Activated T-cell treated with anti-CD3 and anti-CD28 coated beads, Interleukin-2, amount 50 U/mL, for 4 hours (primary cell): ENCODE measurements around the gene RPL10A. TPM values are rescaled to one million over a fixed set of nuclear protein-coding genes. Genes with fewer than 3 reads are reported as not detected.

Experiments used
- ATAC-seq, 2 donors: fragments of 200-7000 bp; cut with Tn5 transposase; one replicate each; pipeline ENCODE4 v1.10.0; 2021
- DNase-seq: peaks from one replicate; pipeline ENCODE4 v3.0.0-alpha.2; 2020
- H3K27me3 Mint-ChIP-seq: one replicate; pipeline ENCODE4 v1.8.0; 2021; ENCODE audit warnings: low read depth, mixed read lengths
- H3K36me3 Mint-ChIP-seq: one replicate; pipeline ENCODE4 v1.8.0; 2022; ENCODE audit warnings: mixed read lengths; ENCODE audit not compliant: insufficient read depth
- H3K4me1 Mint-ChIP-seq: one replicate; pipeline ENCODE4 v1.8.0; 2021; ENCODE audit warnings: low read depth, mixed read lengths
- H3K4me3 Mint-ChIP-seq: one replicate; pipeline ENCODE4 v1.8.0; 2021; ENCODE audit warnings: mild to moderate bottlenecking, moderate library complexity, mixed read lengths
- H3K9me3 Mint-ChIP-seq: one replicate; pipeline ENCODE4 v1.8.0; 2021; ENCODE audit warnings: mixed read lengths
- total RNA-seq, 3 donors: library from RNA; stranded (reverse); gene quantifications; one replicate each; pipeline ENCODE4 v1.2.1, GENCODE V29; 2021

Gene RPL10A
- total RNA-seq, 3 donors from 2014 or later = 1,745 to 1,992 (median 1,956) TPM

- Mint-ChIP-seq H3K36me3 (no peaks in the 10 kb centered on the region), H3K9me3 (no peaks in the 10 kb centered on the region), H3K4me3 (peak overlapping the region; percentile 82), H3K27me3 (peaks cover 22% of the 10 kb centered on the region), H3K4me1 (peaks cover 20% of the 10 kb centered on the region)
- ATAC-seq (peak; percentile 54 to 59), DNase-seq (peak; percentile 33)
Measured at GRCh38 chr6:35497571-35498421, 29.6 kb downstream of the RPL10A start.

DNA sequence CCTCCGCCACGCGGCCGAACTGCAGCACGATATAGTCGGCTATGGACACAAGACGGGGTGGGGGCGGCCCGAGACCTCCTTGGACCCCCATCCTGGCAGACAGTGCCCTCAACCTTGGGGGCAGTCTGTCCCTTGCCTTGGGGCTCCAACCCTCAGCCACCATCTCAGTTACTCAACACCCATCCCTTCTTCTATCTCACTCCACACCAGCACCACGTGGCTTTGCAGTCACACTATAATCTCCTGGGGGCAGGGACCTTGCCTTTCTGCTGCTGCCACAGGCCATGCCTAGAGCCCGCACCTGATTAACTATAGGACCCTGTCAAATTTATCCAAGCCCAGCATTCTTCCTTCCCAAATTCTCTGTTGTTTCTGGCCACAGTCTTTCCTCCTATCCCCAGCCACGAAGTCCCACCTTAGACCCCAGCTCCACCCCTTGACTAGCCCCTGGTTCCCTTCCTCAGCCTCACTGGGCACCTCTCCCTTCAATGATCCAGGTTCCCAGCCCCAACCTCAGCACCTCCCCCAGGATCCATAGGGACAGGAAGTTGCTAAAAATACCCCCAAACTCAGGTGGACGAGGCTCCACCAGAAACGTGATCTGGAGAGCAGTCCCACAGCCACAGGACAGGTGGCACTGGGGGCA is 30.3 kb downstream of the RPL10A start:
- Mint-ChIP-seq H3K36me3 (no peaks in the 10 kb centered on the region), H3K4me3 (peak overlapping the region; percentile 82)
- DNase-seq = no peak

GRCh38 chr6:35499372-35499771 is 31.2 kb downstream of the RPL10A start:
- Mint-ChIP-seq H3K36me3 (no peaks in the 10 kb centered on the region), H3K9me3 (no peaks in the 10 kb centered on the region), H3K4me1 (peaks cover 8% of the 10 kb centered on the region), H3K4me3 (no peak overlapping the region), H3K27me3 (peaks cover 25% of the 10 kb centered on the region)
- DNase-seq (no peak), ATAC-seq (no peak)

More for the DNA sequence above, 30.3 kb downstream of the RPL10A start:
- H3K9me3 Mint-ChIP-seq = no peaks in the 10 kb centered on the region
- peaks cover 25% of the 10 kb centered on the region for H3K27me3 Mint-ChIP-seq
- ATAC-seq = no peak
- H3K4me1 Mint-ChIP-seq = peaks cover 14% of the 10 kb centered on the region

DNA sequence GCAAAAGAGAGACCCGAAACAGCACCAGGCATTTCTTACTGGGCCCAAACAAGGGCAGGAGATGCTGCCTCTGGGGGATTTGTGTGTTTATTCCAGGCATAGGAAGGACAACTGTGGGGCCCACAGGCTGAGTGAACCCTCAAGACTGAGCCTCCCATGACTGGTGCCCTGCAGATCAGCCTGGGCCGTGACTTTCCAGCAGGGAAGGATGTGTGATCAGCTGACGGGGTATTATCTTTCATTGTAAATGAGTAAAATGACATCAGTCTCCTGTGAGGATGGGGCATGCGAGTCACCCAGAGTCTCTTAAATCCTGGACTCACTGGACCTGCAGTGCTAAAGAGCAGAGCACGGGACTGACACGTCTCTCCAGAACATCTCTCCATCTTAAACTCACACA is 32.6 kb downstream of the RPL10A start:
- ATAC-seq (no peak), DNase-seq (no peak)
- Mint-ChIP-seq H3K9me3 (no peaks in the 10 kb centered on the region), H3K27me3 (peaks cover 28% of the 10 kb centered on the region), H3K4me3 (no peak overlapping the region), H3K36me3 (no peaks in the 10 kb centered on the region), H3K4me1 (peaks cover 7% of the 10 kb centered on the region)

DNA sequence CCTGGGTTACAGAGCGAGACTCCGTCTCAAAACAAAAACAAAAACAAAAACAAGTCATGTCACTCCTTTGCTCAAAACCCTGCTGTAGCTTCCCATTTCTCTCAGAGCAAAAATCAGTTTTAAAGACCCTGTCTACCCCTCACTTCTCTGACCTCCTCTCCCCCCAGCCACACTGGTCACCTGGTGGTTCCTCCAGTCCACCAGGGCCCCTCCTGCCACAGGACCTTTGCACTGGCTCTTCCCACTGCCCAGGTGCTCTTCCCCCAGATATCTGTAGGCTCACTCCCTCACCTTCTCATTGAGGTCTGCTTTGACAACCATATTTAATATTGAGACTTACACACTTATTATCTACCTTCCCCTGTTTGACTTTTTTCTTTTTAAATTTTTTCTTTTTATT is 33.6 kb downstream of the RPL10A start:
- DNase-seq (no peak), ATAC-seq (no peak)
- H3K36me3 Mint-ChIP-seq = no peaks in the 10 kb centered on the region
- peaks cover 7% of the 10 kb centered on the region for H3K4me1 Mint-ChIP-seq
- no peaks in the 10 kb centered on the region for H3K9me3 Mint-ChIP-seq
- no peak overlapping the region for H3K4me3 Mint-ChIP-seq
- H3K27me3 Mint-ChIP-seq = peaks cover 28% of the 10 kb centered on the region

DNA sequence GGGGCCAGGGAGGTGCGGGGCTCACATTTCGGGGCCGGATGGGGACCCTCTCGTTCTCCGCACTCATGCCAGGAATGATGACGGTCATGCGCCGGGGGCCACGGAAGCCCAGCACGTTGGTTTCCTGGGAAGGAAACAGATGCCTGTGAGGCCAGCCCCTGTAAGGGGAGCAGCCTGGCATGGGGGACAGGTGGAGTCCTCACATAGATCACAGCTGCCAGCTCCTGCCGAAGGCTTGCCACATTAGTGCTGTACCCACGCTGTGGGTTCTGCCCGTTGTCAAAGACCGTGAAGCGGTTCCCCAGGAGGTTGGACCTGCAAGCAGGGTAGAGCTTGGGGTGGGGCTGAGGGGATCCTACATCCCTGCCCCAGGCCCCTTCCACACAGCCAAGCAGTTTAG is 35.3 kb downstream of the RPL10A start:
- no peak overlapping the region for H3K4me3 Mint-ChIP-seq
- peaks cover 26% of the 10 kb centered on the region for H3K27me3 Mint-ChIP-seq
- H3K9me3 Mint-ChIP-seq = no peaks in the 10 kb centered on the region
- H3K4me1 Mint-ChIP-seq = peaks cover 3% of the 10 kb centered on the region
- no peak for ATAC-seq
- no peak for DNase-seq
- H3K36me3 Mint-ChIP-seq = no peaks in the 10 kb centered on the region

DNA sequence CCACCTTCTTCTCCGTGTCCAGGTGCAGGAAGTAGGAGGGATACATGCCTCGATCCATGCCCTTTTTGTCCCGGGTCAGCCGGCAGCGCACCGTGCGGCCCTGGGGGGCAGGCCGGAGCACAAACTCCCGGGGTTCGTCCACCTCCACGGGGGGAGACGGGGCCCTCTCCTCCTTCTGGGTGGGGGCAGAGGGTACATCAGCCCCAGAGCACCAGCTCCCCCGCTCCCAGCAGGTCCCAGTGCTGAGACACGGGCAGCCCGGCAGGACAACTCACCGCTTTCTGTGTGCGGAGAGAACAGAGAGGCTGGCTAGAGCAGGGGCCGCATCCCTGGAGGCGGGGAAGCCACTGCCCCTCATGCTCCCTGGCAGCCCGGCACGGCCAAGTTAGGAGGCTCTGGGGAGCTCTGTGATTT is 37.8 kb downstream of the RPL10A start:
- ATAC-seq = no peak
- H3K36me3 Mint-ChIP-seq = no peaks in the 10 kb centered on the region

GRCh38 chr6:35506536-35506935 is 38.3 kb downstream of the RPL10A start:
- peaks cover 24% of the 10 kb centered on the region for H3K27me3 Mint-ChIP-seq
- ATAC-seq (no peak), DNase-seq (no peak)
- H3K36me3 Mint-ChIP-seq = no peaks in the 10 kb centered on the region
- no peaks in the 10 kb centered on the region for H3K4me1 Mint-ChIP-seq
- no peak overlapping the region for H3K4me3 Mint-ChIP-seq
- H3K9me3 Mint-ChIP-seq = no peaks in the 10 kb centered on the region

More for the DNA sequence above, 37.8 kb downstream of the RPL10A start:
- Mint-ChIP-seq H3K9me3 (no peaks in the 10 kb centered on the region), H3K4me1 (no peaks in the 10 kb centered on the region), H3K4me3 (no peak overlapping the region), H3K27me3 (peaks cover 19% of the 10 kb centered on the region)
- no peak for DNase-seq

- Mint-ChIP-seq H3K9me3 (no peaks in the 10 kb centered on the region), H3K27me3 (peaks cover 22% of the 10 kb centered on the region)
- ATAC-seq = no peak
Measured at GRCh38 chr6:35507221-35507620, 39.0 kb downstream of the RPL10A start.

DNA sequence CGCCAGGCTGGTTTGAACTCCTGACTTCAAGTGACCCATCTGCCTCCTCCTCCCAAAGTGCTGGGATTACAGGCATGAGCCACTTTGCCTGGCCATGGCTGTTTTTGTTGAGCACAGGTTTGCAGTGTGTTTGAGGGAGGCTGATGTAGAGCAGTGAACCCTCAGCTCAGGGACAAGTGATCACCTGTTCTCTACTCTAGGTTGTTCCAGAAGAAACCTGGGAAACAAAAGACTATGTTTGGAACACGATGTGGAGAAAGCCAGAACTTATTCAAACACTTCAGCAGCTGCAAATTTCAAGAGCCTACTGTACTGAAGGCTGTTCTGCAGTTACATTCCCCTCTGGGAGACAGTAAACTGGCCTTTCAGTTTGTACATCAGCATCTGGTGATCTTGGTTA is 39.8 kb downstream of the RPL10A start:
- Mint-ChIP-seq H3K4me3 (no peak overlapping the region), H3K36me3 (no peaks in the 10 kb centered on the region), H3K4me1 (no peaks in the 10 kb centered on the region), H3K27me3 (peaks cover 25% of the 10 kb centered on the region), H3K9me3 (no peaks in the 10 kb centered on the region)
- DNase-seq (no peak), ATAC-seq (no peak)

More at GRCh38 chr6:35507221-35507620, 39.0 kb downstream of the RPL10A start:
- Mint-ChIP-seq H3K4me1 (no peaks in the 10 kb centered on the region), H3K36me3 (no peaks in the 10 kb centered on the region), H3K4me3 (no peak overlapping the region)
- no peak for DNase-seq

- Mint-ChIP-seq H3K9me3 (no peaks in the 10 kb centered on the region), H3K27me3 (peaks cover 25% of the 10 kb centered on the region), H3K4me1 (no peaks in the 10 kb centered on the region), H3K4me3 (no peak overlapping the region), H3K36me3 (no peaks in the 10 kb centered on the region)
- ATAC-seq (no peak), DNase-seq (no peak)
Measured at GRCh38 chr6:35508542-35508941, 40.3 kb downstream of the RPL10A start.

DNA sequence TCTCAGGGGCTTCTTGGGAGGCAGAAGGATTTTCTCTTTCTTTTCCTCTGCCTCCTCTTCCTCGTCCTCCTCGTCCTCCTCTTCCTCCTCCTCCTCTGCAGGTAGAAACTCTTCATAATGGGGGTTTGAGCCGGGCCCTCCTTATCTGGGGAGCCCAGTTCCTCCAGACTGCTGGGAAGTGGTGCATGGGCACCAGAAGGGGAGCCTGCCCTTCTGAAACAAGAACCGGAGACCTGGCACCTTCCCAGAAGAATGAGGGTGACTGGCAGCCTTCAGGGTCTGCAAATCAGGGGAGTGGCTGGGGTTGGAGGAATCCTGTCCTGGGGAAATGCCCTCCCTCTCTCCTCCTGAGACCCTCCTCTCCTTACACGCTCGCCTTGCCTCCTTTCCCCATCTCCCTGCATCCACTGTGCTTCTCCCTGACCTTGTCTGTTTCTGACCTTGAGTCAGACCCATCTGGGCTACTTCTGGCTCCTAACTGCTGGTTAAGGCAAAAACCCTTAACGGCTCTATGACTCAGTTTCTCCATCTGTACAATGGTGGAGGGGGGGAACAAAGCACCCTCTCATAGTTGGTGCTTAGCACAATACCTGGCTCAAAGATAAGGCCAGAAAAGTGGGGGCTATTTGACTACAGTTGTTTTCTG is 42.8 kb downstream of the RPL10A start:
- Mint-ChIP-seq H3K27me3 (peaks cover 23% of the 10 kb centered on the region), H3K4me1 (peaks cover 2% of the 10 kb centered on the region), H3K9me3 (no peaks in the 10 kb centered on the region), H3K36me3 (no peaks in the 10 kb centered on the region), H3K4me3 (no peak overlapping the region)
- DNase-seq = no peak
- ATAC-seq = peak in 1 of 2 donors; percentile 25

DNA sequence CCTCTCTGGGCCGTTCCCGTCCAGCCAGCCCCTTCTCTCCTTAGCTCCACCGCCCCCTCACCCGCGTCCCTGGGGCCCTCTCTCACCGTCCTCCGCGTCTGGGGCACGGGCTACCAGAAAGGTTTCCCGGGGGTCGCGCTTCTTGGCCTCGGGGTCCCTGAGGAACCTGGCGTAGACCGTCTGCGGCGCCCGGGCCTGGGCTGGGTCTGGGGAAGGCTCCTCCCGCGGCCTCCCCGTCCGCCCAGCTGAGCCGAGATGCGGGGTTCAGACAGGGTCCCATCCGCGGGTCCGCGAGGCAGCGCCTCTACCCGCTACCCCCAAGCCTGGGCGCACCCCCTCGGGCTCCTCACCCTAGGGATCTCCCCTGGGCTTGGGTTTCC is 43.4 kb downstream of the RPL10A start:
- Mint-ChIP-seq H3K4me1 (peaks cover 2% of the 10 kb centered on the region), H3K36me3 (no peaks in the 10 kb centered on the region), H3K4me3 (no peak overlapping the region), H3K9me3 (no peaks in the 10 kb centered on the region), H3K27me3 (peaks cover 23% of the 10 kb centered on the region)
- ATAC-seq (peak in 1 of 2 donors; percentile 30), DNase-seq (no peak)

DNA sequence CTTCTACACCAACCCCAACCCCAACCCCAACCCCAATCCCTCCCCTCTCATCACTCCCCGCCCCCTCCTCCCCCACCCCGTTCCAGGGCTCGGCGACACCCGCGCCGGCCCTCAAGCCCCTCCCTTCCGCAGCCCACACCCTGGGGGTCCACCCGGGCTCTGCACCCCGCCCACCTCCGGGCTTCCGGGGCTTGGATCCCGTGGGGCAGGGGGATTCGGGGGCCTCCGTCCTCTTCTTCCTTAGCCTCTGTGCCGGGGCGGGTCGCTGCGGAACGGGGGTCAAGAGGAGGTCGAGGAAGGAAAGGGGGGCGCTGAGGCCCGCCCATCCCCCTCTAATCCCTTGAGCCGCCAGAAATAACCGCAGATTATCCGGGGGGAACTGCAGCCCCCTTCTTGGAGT is 43.8 kb downstream of the RPL10A start:
- H3K36me3 Mint-ChIP-seq = no peaks in the 10 kb centered on the region
- no peak for ATAC-seq
- H3K4me1 Mint-ChIP-seq = peaks cover 2% of the 10 kb centered on the region
- H3K27me3 Mint-ChIP-seq = peaks cover 23% of the 10 kb centered on the region
- H3K4me3 Mint-ChIP-seq = no peak overlapping the region
- DNase-seq = no peak
- no peaks in the 10 kb centered on the region for H3K9me3 Mint-ChIP-seq
